Transverse colon (tissue), 4 donors: ENCODE results near the gene HNF1A.

Experiments used
- CTCF ChIP-seq, 5 experiments: fragments of 200-600 bp in 3 of 5; fragments of 450-650 bp in 2 of 5; sonication (generic) in 3 of 5; IDR thresholded peaks; 1 replicate in 2 of 5; 2 replicates in 3 of 5; pipeline ENCODE4 v1.5.1; 2016 to 2017; ENCODE audit warnings: antibody characterized with exemption in 5 of 5, inconsistent platforms in 3 of 5, mild to moderate bottlenecking in 2 of 5, moderate library complexity in 1 of 5
- POLR2A ChIP-seq: fragments of 450-650 bp; IDR thresholded peaks from one replicate; pipeline ENCODE4 v1.6.1; 2016; ENCODE audit warnings: antibody characterized with exemption, mild to moderate bottlenecking, moderate library complexity
- POLR2AphosphoS5 ChIP-seq, 3 donors: sonication (generic); formaldehyde crosslinking; IDR thresholded peaks; one replicate each; pipeline ENCODE4 v1.6.1; 2016; ENCODE audit warnings: antibody characterized with exemption in 3 of 3

- no peak for TF ChIP-seq CTCF (IDR thresholded peaks at IDR 0.05)
- TF ChIP-seq POLR2A: no peak
- no peak for TF ChIP-seq POLR2AphosphoS5 (IDR thresholded peaks at IDR 0.05)
These were observed 70.1 kb downstream of the HNF1A start for GRCh38 chr12:121048442-121048841.
